ENCODE data around the gene SPRR2G.
"Not testable (repeated sequence)": the region's sequence is repeated elsewhere in the genome, so short reads cannot be mapped to it uniquely, and the experiment has no call there.

The SPRR2G gene

GRCh38 chr1:153122831-153123421 is 27.8 kb downstream of the SPRR2G start:
- no peak for DNase-seq (ENCODE audit: low read depth)
- TF ChIP-seq POLR2A (IDR thresholded peaks at IDR 0.05; ENCODE audit: extremely low read depth, insufficient read length) (no peak), MYC (IDR thresholded peaks at IDR 0.05; ENCODE audit: low read depth, low read length) (no peak), MAX (IDR thresholded peaks at IDR 0.05; ENCODE audit: low read depth, low read length) (no peak), CTCF (IDR thresholded peaks at IDR 0.05; ENCODE audit: low read depth, low read length) (no peak)
- no peak overlapping the region for H3K4me3 ChIP-seq (ENCODE audit: low read depth, low read length)

GRCh38 chr1:153120945-153121344 is 29.7 kb downstream of the SPRR2G start:
- H3K4me3 ChIP-seq (ENCODE audit: low read depth, low read length), result no peak overlapping the region
- TF ChIP-seq MYC (IDR thresholded peaks at IDR 0.05; ENCODE audit: low read depth, low read length), result no peak
- TF ChIP-seq POLR2A (IDR thresholded peaks at IDR 0.05; ENCODE audit: extremely low read depth, insufficient read length), result no peak
- TF ChIP-seq CTCF (IDR thresholded peaks at IDR 0.05; ENCODE audit: low read depth, low read length), result no peak
- no peak for TF ChIP-seq MAX (IDR thresholded peaks at IDR 0.05; ENCODE audit: low read depth, low read length)
- no peak for DNase-seq (ENCODE audit: low read depth)

- no peak overlapping the region for H3K4me3 ChIP-seq (ENCODE audit: low read depth, low read length)
- DNase-seq (ENCODE audit: low read depth), result no peak
- TF ChIP-seq MYC (IDR thresholded peaks at IDR 0.05; ENCODE audit: low read depth, low read length), result no peak
- no peak for TF ChIP-seq MAX (IDR thresholded peaks at IDR 0.05; ENCODE audit: low read depth, low read length)
- TF ChIP-seq POLR2A (IDR thresholded peaks at IDR 0.05; ENCODE audit: extremely low read depth, insufficient read length), result no peak
- no peak for TF ChIP-seq CTCF (IDR thresholded peaks at IDR 0.05; ENCODE audit: low read depth, low read length)
Measured at GRCh38 chr1:153119491-153119971, 31.2 kb downstream of the SPRR2G start.

GRCh38 chr1:153115264-153115663 is 35.4 kb downstream of the SPRR2G start:
- not testable (repeated sequence) for H3K4me3 ChIP-seq (ENCODE audit: low read depth, low read length); DNase-seq (ENCODE audit: low read depth)

- TF ChIP-seq MYC (IDR thresholded peaks at IDR 0.05; ENCODE audit: low read depth, low read length), result no peak
- no peak for TF ChIP-seq CTCF (IDR thresholded peaks at IDR 0.05; ENCODE audit: low read depth, low read length)
- TF ChIP-seq POLR2A (IDR thresholded peaks at IDR 0.05; ENCODE audit: extremely low read depth, insufficient read length), result no peak
- no peak for TF ChIP-seq MAX (IDR thresholded peaks at IDR 0.05; ENCODE audit: low read depth, low read length)
- no peak for DNase-seq (ENCODE audit: low read depth)
- no peak within 1 kb of the TSS for H3K4me3 ChIP-seq (ENCODE audit: low read depth, low read length)
Measured at GRCh38 chr1:153113416-153113815, 37.3 kb downstream of the SPRR2G start, which contains the start of gene SPRR2F. TSS of gene SPRR2F (minus strand) at chr1:153113516. CDS start at chr1:153112733, 783 bp downstream.

GRCh38 chr1:153112454-153112853 is 38.2 kb downstream of the SPRR2G start:
- not testable (repeated sequence) for H3K4me3 ChIP-seq (ENCODE audit: low read depth, low read length)

GRCh38 chr1:153100245-153100644 is 50.4 kb downstream of the SPRR2G start:
- no peak for DNase-seq (ENCODE audit: low read depth)
- H3K4me3 ChIP-seq (ENCODE audit: low read depth, low read length), result no peak overlapping the region
- no peak for TF ChIP-seq MYC (IDR thresholded peaks at IDR 0.05; ENCODE audit: low read depth, low read length)
- no peak for TF ChIP-seq MAX (IDR thresholded peaks at IDR 0.05; ENCODE audit: low read depth, low read length)
- no peak for TF ChIP-seq POLR2A (IDR thresholded peaks at IDR 0.05; ENCODE audit: extremely low read depth, insufficient read length)
- no peak for TF ChIP-seq CTCF (IDR thresholded peaks at IDR 0.05; ENCODE audit: low read depth, low read length)

More at GRCh38 chr1:153112454-153112853, 38.2 kb downstream of the SPRR2G start:
- DNase-seq (ENCODE audit: low read depth), result not testable (repeated sequence)

All from NB4 (cell line).